GM18909 (cell line): ENCODE data around the gene ATG4D.

ENCODE experiments used
- ATAC-seq: cut with Tn5 transposase; IDR thresholded peaks from one replicate; pipeline ENCODE4 v1.9.1; 2021; ENCODE audit warnings: mild to moderate bottlenecking; ENCODE audit not compliant: unreplicated experiment, poor library complexity

The ATG4D gene

DNA sequence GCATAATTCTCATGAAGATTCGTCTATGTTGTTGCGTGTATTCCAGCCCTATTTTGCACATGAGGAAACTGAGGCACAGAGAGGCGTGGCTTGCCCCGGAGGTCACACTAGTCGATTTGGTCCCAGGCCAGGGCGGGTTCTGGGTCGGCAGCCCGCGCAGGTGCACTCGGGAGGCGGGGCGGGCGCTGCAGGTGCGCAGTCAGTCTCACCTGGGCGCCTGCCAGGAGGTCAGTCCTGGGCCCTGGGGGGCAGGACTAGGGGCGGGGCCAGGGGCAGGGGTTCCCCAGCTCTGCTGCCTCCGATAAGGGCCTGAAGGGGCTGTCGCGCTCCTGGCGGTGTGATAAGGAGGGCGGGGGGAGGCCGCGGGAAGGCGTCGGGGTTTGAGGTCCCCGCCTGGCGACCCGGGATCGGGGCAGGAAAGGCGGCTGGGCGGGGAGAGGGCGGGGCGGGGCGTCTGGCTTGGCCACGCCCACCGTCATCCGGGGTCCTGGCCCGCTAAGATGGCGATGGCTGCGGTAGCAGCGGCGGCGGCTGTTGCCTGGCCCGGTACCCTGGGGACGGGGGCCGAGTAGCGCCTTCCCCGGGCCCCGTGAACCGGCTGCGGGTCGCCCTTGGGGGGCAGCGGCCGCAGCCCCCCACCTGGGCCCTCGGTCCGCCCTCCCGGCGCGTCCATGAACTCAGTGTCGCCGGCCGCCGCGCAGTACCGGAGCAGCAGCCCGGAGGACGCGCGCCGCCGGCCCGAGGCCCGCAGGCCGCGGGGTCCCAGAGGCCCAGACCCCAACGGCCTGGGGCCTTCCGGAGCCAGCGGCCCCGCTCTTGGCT lies at the start of gene ATG4D:
ATG4D (plus strand) TSS at position 485 of the 822 bp plus-strand sequence; CDS start at position 672, 187 bp downstream.
- peak; percentile 71 for ATAC-seq

DNA sequence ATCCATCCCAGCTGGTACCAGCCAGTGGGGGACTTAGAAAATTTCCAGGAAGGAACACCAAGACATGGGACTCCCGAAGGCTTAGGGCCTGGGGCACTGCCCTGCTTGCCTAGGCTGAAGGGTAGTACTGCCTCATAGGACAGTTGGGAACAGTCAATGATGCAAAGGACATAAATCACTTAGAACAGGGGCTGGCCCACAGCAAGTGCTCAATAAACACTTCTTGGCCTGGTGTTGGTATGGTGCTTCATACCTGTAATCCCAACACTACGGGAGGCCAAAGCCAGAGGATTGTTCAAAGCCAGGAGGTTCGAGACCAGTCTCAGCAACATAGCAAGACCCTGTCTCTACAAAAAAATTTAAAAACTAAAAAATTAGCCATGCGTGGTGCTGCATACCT lies 46.3 kb upstream of the ATG4D start:
- no peak for ATAC-seq

DNA sequence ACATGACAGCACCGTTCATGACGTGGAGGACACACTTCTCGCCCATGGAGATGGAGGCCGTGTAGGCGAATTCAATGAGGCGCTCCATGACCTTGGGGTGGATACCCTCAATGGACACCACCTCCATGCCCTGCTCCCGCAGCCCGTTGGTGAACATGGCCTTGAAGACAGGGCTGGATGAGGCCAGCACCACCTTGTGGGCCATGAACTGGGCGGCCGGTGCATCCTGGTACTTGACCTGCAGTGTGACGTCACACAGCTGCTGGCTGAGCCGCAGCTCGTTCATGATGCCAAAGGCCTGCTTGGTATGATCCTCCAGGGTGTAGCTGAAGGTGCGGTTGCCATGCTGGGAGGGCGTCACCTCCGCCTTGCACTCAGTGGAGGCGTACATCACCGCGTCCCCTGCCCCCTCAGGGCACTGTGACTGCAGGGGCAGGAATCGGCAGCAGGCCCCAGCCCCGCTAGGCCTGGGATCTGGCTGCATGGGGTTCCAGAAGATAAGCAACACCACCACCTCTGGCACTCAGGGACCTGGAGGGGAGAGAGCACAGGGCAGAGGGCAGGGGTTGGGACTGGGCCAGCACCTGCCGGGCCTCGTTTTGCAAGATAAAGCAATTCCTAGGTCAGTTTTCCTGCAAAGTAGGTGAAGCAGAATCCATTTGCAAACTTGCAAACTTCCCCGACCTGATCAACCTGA lies 44.0 kb upstream of the ATG4D start:
- ATAC-seq, result no peak

DNA sequence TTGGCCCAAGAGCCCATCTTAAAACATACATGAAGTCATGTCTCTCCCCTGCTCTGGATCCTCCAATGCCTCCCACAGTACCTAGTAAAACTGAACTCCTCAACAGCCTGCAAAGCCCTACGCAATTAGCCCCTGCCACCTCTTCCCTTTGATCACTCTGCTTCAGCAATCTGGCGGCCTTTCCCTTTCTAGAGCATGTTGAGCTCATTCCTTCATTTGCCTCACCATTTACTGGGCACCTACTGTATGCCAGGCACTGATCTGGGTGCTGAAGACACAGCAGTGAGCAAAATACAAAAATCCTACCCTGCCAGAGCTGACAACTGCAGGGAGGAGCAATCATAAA lies 43.5 kb upstream of the ATG4D start:
- no peak for ATAC-seq

DNA sequence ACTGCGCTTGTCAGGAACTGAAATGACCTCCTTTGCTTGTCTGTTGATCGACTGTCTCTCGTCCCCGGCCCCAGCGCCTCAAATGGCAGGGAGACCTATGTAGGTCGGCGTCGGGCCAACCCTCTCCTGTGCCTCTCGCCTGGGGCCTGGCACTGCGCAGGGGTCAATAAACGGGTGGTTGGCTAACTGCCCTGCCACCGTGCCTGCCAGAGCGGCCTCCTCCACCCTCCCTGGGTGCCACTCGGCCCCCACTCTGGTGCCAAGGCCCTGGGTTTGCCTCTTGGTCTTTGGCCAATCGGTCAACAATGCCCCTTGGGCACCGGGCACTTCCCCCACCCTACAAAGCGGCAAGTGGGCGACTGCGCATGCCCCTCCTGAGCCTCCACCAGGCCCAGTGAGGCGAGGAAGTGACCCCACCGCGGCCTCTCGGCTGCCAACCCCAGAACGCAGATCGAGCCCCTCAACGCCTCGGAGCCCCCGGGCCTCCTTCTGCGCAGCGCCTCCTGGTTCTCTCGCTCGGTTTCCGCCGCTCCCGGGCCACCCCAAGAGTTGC lies 41.7 kb upstream of the ATG4D start:
- peak; percentile 42 for ATAC-seq

DNA sequence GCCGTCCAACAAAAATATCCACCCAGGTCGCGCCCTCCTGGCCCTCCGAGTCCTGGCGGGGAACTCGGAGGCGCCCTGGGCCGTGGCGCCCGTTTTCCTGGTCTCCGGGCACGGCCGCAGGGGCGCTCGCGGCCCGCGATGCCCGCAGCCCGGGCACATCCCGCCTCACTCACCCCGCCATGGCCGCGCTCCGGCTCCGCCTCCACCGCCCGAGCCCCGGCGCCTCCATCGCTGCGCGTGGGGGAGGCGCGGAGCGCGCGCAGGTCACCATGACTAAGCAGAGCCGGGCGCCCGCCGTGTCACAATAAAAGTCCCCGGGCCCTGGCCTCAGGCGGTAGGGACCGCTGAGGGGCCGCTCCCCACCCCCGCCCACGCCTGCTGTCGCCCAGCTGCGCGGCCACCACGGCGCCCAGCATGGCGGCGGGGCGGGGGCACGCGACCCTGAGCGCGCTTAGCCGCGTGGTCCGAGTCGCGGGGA lies 41.1 kb upstream of the ATG4D start:
- peak; percentile 85 for ATAC-seq

DNA sequence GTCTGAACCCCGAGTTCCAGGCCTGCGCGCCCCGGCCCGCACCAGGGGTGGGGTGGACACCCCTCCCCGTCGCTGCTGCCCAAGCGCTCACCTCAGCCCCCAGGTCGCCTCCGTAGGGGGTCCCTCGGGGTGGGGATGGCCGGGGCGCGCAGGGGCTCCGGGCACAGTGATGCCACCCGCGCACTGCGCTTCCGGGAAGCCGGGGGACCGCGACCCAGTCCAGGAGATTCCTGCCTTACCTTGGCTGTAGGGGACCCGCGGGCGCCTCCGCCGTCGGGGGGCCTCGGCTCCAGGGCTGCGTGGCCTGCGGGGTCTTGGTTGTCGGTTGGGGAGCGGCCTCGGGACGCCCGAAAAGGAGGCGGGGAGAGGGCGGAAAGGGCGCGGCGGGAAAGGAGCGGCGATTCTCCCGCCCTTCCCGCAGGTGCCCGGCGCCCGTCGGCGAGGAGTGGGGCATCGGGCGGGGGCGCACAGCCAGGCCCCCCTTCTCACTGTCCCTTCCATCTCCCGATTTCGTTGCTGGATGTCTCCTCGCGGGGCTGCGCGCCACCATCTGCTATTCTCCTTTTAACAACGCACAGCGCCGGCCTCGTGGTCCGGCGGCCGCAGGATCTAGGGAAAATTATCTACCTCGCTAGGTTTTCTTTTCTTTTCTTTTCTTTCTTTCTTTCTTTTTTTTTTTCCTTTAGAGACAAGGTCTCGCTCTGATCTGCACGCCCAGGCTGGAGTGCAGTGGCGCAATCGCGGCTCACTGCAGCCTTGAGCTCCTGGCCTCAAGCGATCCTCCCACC lies 40.5 kb upstream of the ATG4D start, which contains the start of gene KEAP1:
KEAP1 (minus strand) TSS at position 355 of the 788 bp plus-strand sequence. CDS start 3,323 bp downstream, outside the sequence.
- peak; percentile 39 for ATAC-seq

GRCh38 chr19:10505583-10506229 lies 38.0 kb upstream of the ATG4D start:
- ATAC-seq, result no peak

DNA sequence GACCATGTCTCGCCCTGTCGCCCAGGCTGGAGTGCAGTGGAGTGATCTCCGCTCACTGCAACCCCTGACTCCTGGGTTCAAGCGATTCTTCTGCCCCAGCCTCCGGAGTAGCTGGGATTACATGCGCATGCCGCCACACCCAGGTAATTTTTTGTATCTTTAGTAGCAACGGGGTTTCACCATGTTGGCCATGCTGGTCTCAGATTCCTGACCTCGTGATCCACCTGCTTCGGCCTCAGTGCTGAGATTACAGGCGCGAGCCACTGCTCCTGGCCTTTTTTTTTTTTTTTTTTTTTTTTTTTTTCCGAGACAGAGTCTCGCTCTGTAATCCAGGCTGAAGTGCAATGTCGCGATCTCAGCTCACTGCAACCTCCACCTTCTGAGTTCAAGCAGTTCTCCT lies 35.7 kb upstream of the ATG4D start:
- ATAC-seq, result no peak

DNA sequence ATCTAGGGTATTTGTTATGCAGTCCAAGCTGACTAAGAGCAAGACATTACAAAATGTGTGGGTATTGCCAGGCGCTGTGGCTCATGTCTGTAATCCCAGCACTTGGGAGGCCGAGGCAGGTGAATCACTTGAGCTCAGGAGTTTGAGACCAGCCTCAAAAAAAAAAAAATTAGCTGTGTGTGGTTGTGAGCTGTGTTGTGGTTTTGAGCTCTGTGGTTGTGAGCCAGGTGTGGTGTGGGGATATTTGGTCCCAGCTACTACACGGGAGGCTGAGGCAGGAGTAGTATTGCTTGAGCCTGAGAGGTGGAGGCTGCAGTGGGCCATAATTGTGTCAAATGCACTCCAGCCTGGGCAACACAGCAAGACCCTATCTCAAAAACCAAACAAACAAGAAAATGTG lies 35.0 kb upstream of the ATG4D start:
- no peak for ATAC-seq

GRCh38 chr19:10510301-10510802 lies 33.4 kb upstream of the ATG4D start:
- no peak for ATAC-seq

DNA sequence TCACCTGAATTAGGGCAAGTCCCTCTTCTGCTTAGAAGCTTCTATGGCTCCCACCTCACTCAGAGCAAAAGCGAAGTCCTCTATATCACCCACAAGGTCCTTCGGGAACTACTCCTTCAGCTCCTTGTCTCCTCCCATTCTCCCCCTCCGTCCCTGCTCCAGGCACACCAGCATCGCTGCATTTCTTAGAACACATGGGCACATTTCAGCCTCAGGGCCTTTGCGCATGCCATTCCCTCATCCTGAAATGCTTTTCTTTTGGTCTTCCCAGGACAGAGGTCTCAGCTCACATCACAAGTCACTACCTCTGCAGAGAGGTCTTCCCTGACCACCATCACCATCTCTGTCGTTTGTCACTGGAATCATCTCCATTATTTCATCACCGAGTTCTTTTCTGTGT lies 30.5 kb upstream of the ATG4D start:
- ATAC-seq, result no peak

- no peak for ATAC-seq
Measured at GRCh38 chr19:10514211-10515145, 29.2 kb upstream of the ATG4D start.

GRCh38 chr19:10516064-10516385 lies 27.7 kb upstream of the ATG4D start:
- no peak for ATAC-seq

GRCh38 chr19:10516671-10517286 lies 26.9 kb upstream of the ATG4D start:
- ATAC-seq, result no peak

DNA sequence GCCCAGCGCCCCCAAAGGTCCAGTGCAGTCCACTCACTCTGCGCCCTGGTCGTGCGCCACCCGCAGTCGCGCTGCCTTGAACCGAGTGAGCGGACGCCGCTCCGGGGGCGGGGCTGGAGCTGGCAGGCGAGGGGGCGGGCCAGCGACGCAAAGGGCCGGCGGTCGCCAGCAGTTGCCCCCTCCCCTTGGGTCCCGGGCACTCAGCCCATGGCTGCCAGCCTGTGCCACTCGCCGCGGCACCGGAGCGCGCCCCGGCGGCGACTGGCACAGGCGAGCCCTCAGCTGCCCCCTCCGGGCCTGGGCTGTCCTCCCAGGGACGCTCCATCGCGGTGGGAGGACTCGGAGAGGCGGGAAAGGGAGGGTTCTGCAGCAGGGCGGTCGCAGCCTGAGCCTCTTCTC lies 26.3 kb upstream of the ATG4D start, which contains the start of gene S1PR5:
S1PR5 (minus strand) TSS at position 87 of the 399 bp plus-strand sequence. CDS start 2,436 bp downstream, outside the sequence.
- no peak for ATAC-seq

- ATAC-seq, result no peak
Measured at GRCh38 chr19:10517760-10518443, 25.8 kb upstream of the ATG4D start.
